ENCODE measurements around the gene CCDC159. TPM values are rescaled to one million over a fixed set of nuclear protein-coding genes. Genes with fewer than 3 reads are reported as not detected.

CCDC159 gene
- total RNA-seq, 1 experiment from 2014 or later, result 18.2 TPM

DNA sequence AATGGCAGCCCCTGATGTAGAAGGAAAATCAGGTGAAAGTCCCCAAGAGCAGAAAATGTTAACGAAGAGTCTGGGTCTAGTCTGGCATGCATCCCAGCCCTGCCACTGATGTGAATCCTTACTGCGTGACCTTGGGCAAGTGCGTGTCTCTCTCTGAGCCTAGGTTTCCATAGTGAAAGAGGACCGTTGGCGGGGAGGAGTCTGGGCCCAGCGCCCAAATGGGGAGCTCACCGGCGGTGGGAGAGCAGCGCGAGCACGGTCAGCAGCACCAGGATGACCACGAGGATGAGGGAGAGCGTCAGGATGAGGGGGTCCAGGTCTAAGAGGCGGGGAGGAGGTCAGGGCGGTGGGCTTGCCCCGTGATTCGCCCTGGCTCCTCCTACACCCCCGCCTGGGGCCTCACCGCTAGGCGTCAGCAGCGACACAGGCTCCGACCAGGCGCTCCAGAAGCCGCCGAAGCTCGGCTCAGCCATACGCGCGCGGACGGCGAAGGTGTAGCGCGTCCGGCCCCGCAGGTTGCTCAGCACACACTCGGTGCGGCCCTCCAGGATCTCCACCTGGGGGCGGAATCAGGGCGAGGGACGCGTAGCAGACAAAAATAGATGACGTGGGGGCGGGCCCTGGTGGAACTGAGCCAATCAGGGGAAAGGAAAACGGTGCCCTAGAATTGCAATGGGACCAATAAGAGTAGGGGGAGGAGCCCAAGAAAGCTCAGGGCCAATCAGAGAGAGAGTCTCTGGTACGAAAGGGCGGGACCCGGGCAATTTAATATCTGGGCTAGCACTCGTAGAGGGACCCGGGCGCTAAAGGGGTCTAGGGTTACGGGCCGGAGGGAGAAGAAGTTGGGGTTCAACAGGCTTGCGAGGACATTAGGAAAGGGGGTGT is 34.6 kb downstream of the CCDC159 start:
- no peaks in the 10 kb centered on the region for H3K27me3 Mint-ChIP-seq (ENCODE audit: insufficient read depth, unreplicated experiment)
- DNase-seq (ENCODE audit: unreplicated experiment), result peak; percentile 99
- H3K4me1 Mint-ChIP-seq (ENCODE audit: insufficient read depth, unreplicated experiment), result peaks cover 35% of the 10 kb centered on the region
- no peaks in the 10 kb centered on the region for H3K36me3 Mint-ChIP-seq (ENCODE audit: insufficient read depth, unreplicated experiment)
- H3K9me3 Mint-ChIP-seq (ENCODE audit: unreplicated experiment), result no peaks in the 10 kb centered on the region
- H3K4me3 Mint-ChIP-seq (ENCODE audit: unreplicated experiment), result peak overlapping the region; percentile 76
- peak overlapping the region; percentile 90 for H3K27ac Mint-ChIP-seq (ENCODE audit: low read depth, unreplicated experiment)
- CTCF ChIA-PET, result interaction anchor here (0.6 to 2.0 kb wide), 34 partner anchors 11 to 255 kb away, joined by 3 to 13 read pairs (median 4); partner anchors contain the start of genes RAB3D and TSPAN16
- POLR2A ChIA-PET, result interaction anchor here (0.6 to 2.0 kb wide), 14 partner anchors 10 to 427 kb away, joined by 3 to 11 read pairs (median 5); partner anchors contain the start of genes CCDC159, ECSIT, ODAD3 and PRKCSH
- intact Hi-C loops (cut with micrococcal nuclease), result loop anchor here (2.0 kb wide), 3 partner anchors 54 to 206 kb away; partner anchors contain the start of genes ODAD3 and PRKCSH
- BruUV-seq (replicated peaks), result no TSS peak
- TF ChIP-seq, protein P1, sequence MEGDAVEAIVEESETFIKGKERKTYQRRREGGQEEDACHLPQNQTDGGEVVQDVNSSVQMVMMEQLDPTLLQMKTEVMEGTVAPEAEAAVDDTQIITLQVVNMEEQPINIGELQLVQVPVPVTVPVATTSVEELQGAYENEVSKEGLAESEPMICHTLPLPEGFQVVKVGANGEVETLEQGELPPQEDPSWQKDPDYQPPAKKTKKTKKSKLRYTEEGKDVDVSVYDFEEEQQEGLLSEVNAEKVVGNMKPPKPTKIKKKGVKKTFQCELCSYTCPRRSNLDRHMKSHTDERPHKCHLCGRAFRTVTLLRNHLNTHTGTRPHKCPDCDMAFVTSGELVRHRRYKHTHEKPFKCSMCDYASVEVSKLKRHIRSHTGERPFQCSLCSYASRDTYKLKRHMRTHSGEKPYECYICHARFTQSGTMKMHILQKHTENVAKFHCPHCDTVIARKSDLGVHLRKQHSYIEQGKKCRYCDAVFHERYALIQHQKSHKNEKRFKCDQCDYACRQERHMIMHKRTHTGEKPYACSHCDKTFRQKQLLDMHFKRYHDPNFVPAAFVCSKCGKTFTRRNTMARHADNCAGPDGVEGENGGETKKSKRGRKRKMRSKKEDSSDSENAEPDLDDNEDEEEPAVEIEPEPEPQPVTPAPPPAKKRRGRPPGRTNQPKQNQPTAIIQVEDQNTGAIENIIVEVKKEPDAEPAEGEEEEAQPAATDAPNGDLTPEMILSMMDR (IDR thresholded peaks at IDR 0.05; ENCODE audit: unreplicated experiment), result peak; percentile 71

DNA sequence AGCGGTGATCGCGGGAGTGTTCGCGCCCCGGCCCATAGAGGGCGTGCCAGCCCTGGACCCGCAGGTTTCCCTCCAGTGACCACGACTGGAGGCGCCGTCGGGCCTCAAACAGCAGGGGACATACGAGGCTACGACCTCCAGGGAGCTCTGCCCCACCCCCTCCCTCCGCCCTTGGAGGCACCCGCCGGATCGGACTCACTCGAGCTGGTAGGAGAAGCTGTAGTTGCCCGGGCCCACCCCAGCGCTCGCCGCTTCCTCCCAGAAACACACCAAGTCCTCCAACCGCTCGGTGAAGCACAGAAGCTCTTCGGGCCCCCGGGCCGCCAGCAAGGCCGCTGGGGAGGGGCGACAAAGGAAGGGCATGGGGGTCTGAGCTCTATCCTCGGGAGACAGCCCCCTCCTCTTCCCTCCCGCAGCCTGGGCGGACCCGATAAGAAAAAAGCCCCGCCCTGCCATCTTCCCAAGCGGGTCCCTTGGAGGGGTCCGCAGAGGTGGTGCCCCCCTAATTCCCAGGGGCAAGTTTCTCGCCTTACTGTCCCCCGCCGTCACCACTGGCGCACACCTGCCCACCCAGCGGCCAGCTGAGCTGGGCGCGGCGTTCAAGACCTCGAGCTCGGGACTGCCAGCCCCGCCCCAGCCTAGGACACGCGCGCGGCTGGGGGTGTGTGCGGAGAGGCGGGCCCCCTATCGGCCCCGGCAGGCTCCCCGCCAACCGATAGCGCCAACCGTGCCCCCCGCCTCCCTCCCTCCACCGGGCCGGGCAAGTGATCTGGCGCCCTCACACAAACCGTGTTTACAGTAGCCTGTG is 36.8 kb downstream of the CCDC159 start:
- TF ChIP-seq, protein P1 (IDR thresholded peaks at IDR 0.05; ENCODE audit: unreplicated experiment), result peak; percentile 61
- CTCF ChIA-PET, result interaction anchor here (0.7 to 1.8 kb wide), 5 partner anchors 8 to 99 kb away, joined by 3 to 8 read pairs (median 3); no protein-coding TSS in a partner anchor
- DNase-seq (ENCODE audit: unreplicated experiment), result no peak
- intact Hi-C loops (cut with micrococcal nuclease), result no loop called here
- POLR2A ChIA-PET, result no interaction called here
- H3K9me3 Mint-ChIP-seq (ENCODE audit: unreplicated experiment), result no peaks in the 10 kb centered on the region
- H3K36me3 Mint-ChIP-seq (ENCODE audit: insufficient read depth, unreplicated experiment), result no peaks in the 10 kb centered on the region
- peaks cover 24% of the 10 kb centered on the region for H3K4me1 Mint-ChIP-seq (ENCODE audit: insufficient read depth, unreplicated experiment)
- BruUV-seq (replicated peaks), result no TSS peak
- no peak overlapping the region for H3K27ac Mint-ChIP-seq (ENCODE audit: low read depth, unreplicated experiment)
- H3K27me3 Mint-ChIP-seq (ENCODE audit: insufficient read depth, unreplicated experiment), result no peaks in the 10 kb centered on the region
- H3K4me3 Mint-ChIP-seq (ENCODE audit: unreplicated experiment), result no peak overlapping the region

DNA sequence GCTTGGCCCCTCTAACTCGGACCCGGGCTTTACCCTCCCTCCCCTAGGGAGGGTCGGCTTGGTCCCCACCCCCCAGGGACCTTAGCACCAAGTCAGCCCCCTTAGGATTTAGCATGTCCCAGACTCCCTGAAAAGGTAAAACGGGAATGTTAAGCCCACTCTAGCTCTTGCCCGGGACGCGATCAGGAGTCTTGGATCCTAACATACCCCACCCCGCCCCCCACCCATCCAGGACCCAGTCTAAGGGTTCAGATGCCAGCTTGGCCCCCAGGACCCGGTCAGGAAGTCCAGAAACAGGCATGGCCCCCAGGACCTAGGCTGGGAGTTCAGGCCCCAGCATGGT is 37.4 kb downstream of the CCDC159 start:
- BruUV-seq (replicated peaks), result no TSS peak
- POLR2A ChIA-PET, result no interaction called here
- Mint-ChIP-seq H3K27me3 (ENCODE audit: insufficient read depth, unreplicated experiment) (no peaks in the 10 kb centered on the region), H3K4me3 (ENCODE audit: unreplicated experiment) (no peak overlapping the region), H3K27ac (ENCODE audit: low read depth, unreplicated experiment) (no peak overlapping the region), H3K4me1 (ENCODE audit: insufficient read depth, unreplicated experiment) (peaks cover 20% of the 10 kb centered on the region), H3K9me3 (ENCODE audit: unreplicated experiment) (no peaks in the 10 kb centered on the region), H3K36me3 (ENCODE audit: insufficient read depth, unreplicated experiment) (no peaks in the 10 kb centered on the region)
- intact Hi-C loops (cut with micrococcal nuclease), result no loop called here
- TF ChIP-seq, protein P1 (IDR thresholded peaks at IDR 0.05; ENCODE audit: unreplicated experiment), result no peak
- no peak for DNase-seq (ENCODE audit: unreplicated experiment)
- CTCF ChIA-PET, result interaction anchor here (0.6 to 1.8 kb wide), 3 partner anchors 8 to 177 kb away, joined by 3 to 8 read pairs (median 4); no protein-coding TSS in a partner anchor

DNA sequence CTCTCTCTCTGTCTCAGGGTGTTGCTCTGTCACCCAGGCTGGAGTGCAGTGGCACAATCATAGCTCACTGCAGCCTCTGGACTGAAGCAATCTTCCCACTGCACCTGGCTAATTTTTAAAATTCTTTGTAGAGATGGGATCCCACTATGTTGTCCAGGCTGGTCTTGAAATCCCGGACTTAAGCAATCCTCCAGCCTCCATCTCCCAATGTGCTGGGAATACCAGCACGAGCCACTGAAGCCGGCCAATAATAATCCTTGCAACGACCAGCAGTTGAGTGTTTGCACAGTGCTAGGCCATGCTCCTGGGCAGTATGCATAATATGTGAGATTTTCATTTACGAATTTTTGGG is 38.4 kb downstream of the CCDC159 start:
- Mint-ChIP-seq H3K4me1 (ENCODE audit: insufficient read depth, unreplicated experiment) (peaks cover 17% of the 10 kb centered on the region), H3K27me3 (ENCODE audit: insufficient read depth, unreplicated experiment) (no peaks in the 10 kb centered on the region), H3K36me3 (ENCODE audit: insufficient read depth, unreplicated experiment) (no peaks in the 10 kb centered on the region), H3K27ac (ENCODE audit: low read depth, unreplicated experiment) (no peak overlapping the region), H3K4me3 (ENCODE audit: unreplicated experiment) (no peak overlapping the region), H3K9me3 (ENCODE audit: unreplicated experiment) (no peaks in the 10 kb centered on the region)
- no peak for DNase-seq (ENCODE audit: unreplicated experiment)
- BruUV-seq (replicated peaks), result no TSS peak
- CTCF ChIA-PET, result interaction anchor here (0.7 to 1.2 kb wide), 3 partner anchors 9 to 494 kb away, joined by 3 to 4 read pairs (median 3); no protein-coding TSS in a partner anchor
- POLR2A ChIA-PET, result interaction anchor here (0.7 kb wide), 1 partner anchor 136 kb away, joined by 3 read pairs; no protein-coding TSS in a partner anchor
- intact Hi-C loops (cut with micrococcal nuclease), result no loop called here
- TF ChIP-seq, protein P1 (IDR thresholded peaks at IDR 0.05; ENCODE audit: unreplicated experiment), result no peak

All from MCF 10A (cell line).